HCT116 (cell line): ENCODE results near the gene PAN3. TPM values are rescaled to one million over a fixed set of nuclear protein-coding genes. Genes with fewer than 3 reads are reported as not detected.

Experiments used
- ATAC-seq: fragments of 200-7000 bp; cut with Tn5 transposase; 2 replicates; pipeline ENCODE4 v1.9.1; 2020; ENCODE audit warnings: mild to moderate bottlenecking, moderate library complexity
- BruUV-seq: library from RNA; stranded (reverse); fragments of 400-500 nt; replicated peaks from 2 replicates; lab custom pipeline; 2021; lab: Mats Ljungman, UMichigan
- CTCF ChIA-PET: fragments of 300-600 bp; sonication (Branson Sonifier 250); formaldehyde crosslinking; loops from one replicate; lab custom pipeline; 2021; ENCODE audit warnings: antibody characterized with exemption; lab: Charles Lee
- POLR2A ChIA-PET: fragments of 300-600, 350-600 bp; sonication (Branson Sonifier 250); formaldehyde crosslinking; loops from one replicate; lab custom pipeline; 2021; ENCODE audit warnings: antibody characterized with exemption; lab: Charles Lee
- RAD21 ChIA-PET, 2 experiments: fragments of 300-600 bp; sonication (Branson Sonifier 250); formaldehyde crosslinking; loops; one replicate each; lab custom pipeline; 2023; ENCODE audit warnings: low total read pairs in 2 of 2; ENCODE audit not compliant: uncharacterized antibody in 2 of 2, unreplicated experiment in 2 of 2, low non-redundant PET in 1 of 2; lab: Charles Lee
- DNase-seq: peaks from one replicate; pipeline ENCODE4 v3.0.0-alpha.2; 2010; ENCODE audit warnings: low read depth, low spot score
- H2AFZ ChIP-seq: fragments of 200-600 bp; shearing (Covaris generic), sonication (generic); 2 replicates; pipeline ENCODE4 v1.6.1; 2017; ENCODE audit warnings: low read depth, mixed run types, mixed read lengths, antibody characterized with exemption, low read length; ENCODE audit not compliant: poor library complexity, severe bottlenecking
- H3K27ac ChIP-seq: 2 replicates; pipeline ENCODE4 v1.5.1; 2012; ENCODE audit warnings: low read depth, low read length
- H3K27me3 ChIP-seq: fragments of 200-600 bp; sonication (generic); 2 replicates; pipeline ENCODE4 v1.6.1; 2016; ENCODE audit warnings: mixed run types, low read length, mixed read lengths; ENCODE audit not compliant: insufficient read depth
- H3K36me3 ChIP-seq, 2 experiments: fragments of 200-500 bp in 1 of 2; fragments of 200-600 bp in 1 of 2; sonication (Bioruptor generic) in 1 of 2; sonication (generic) in 1 of 2; 2 replicates each; pipeline versions ENCODE4 v1.5.1 to v1.6.1; 2014 to 2016; ENCODE audit warnings: low read length in 2 of 2, inconsistent platforms in 1 of 2, mixed read lengths in 1 of 2, mixed run types in 1 of 2; ENCODE audit not compliant: insufficient read depth in 2 of 2, control insufficient read depth in 1 of 2
- H3K4me1 ChIP-seq, 2 experiments: fragments of 200-600 bp in 1 of 2; sonication (generic) in 1 of 2; 2 replicates each; pipeline versions ENCODE4 v1.5.1 to v1.6.1; 2012 to 2017; ENCODE audit warnings: low read length in 2 of 2, inconsistent platforms in 1 of 2, mild to moderate bottlenecking in 1 of 2, mixed read lengths in 1 of 2, mixed run types in 1 of 2, moderate library complexity in 1 of 2; ENCODE audit not compliant: insufficient read depth in 2 of 2, control insufficient read depth in 1 of 2
- H3K4me2 ChIP-seq: fragments of 200-600 bp; sonication (generic); 2 replicates; pipeline ENCODE4 v1.6.1; 2017; ENCODE audit warnings: mixed run types, low read length, mixed read lengths
- H3K4me3 ChIP-seq, 2 experiments: fragments of 200-600 bp in 1 of 2; sonication (generic) in 1 of 2; replicated peaks in 1 of 2; 2 replicates each; pipeline ENCODE4 v1.5.1; 2011 to 2016; ENCODE audit warnings: low read length in 2 of 2, control low read depth in 1 of 2, low read depth in 1 of 2, mild to moderate bottlenecking in 1 of 2, mixed read lengths in 1 of 2, mixed run types in 1 of 2
- H3K79me2 ChIP-seq: fragments of 200-600 bp; sonication (generic); 2 replicates; pipeline ENCODE4 v1.6.1; 2017; ENCODE audit warnings: mild to moderate bottlenecking, mixed run types, low read length, moderate library complexity, mixed read lengths; ENCODE audit not compliant: insufficient read depth
- H3K9ac ChIP-seq: fragments of 200-600 bp; sonication (generic); 2 replicates; pipeline ENCODE4 v1.6.1; 2016; ENCODE audit warnings: low read length, mixed read lengths
- H3K9me2 ChIP-seq: fragments of 200-600 bp; sonication (generic), shearing (Covaris generic); 2 replicates; pipeline ENCODE4 v1.6.1; 2017; ENCODE audit warnings: mixed run types, mild to moderate bottlenecking, moderate library complexity; ENCODE audit not compliant: insufficient read depth
- H3K9me3 ChIP-seq, 2 experiments: fragments of 200-500 bp in 1 of 2; fragments of 200-600 bp in 1 of 2; sonication (Bioruptor generic) in 1 of 2; sonication (generic) in 1 of 2; 2 replicates each; pipeline ENCODE4 v1.6.1; 2014 to 2017; ENCODE audit warnings: low read length in 2 of 2, mixed read lengths in 2 of 2, inconsistent platforms in 1 of 2, low read depth in 1 of 2, mild to moderate bottlenecking in 1 of 2, mixed run types in 1 of 2, moderate library complexity in 1 of 2; ENCODE audit not compliant: control insufficient read depth in 1 of 2, insufficient read depth in 1 of 2
- H4K20me1 ChIP-seq: fragments of 200-600 bp; sonication (generic), shearing (Covaris generic); 2 replicates; pipeline ENCODE4 v1.6.1; 2017; ENCODE audit warnings: mixed run types, mild to moderate bottlenecking, moderate library complexity; ENCODE audit not compliant: insufficient read depth
- CBX3 ChIP-seq: IDR thresholded peaks from 2 replicates; pipeline ENCODE4 v1.6.1; 2012; ENCODE audit warnings: low read depth
- CEBPB ChIP-seq: IDR thresholded peaks from 2 replicates; pipeline ENCODE4 v1.6.1; 2012; ENCODE audit warnings: low read depth
- EGR1 ChIP-seq: IDR thresholded peaks from 2 replicates; pipeline ENCODE4 v1.6.1; 2012; ENCODE audit warnings: low read depth
- ELF1 ChIP-seq: IDR thresholded peaks from 2 replicates; pipeline ENCODE4 v1.6.1; 2012; ENCODE audit warnings: low read depth, borderline replicate concordance
- RAD21 ChIP-seq: IDR thresholded peaks from 2 replicates; pipeline ENCODE4 v1.6.1; 2012; ENCODE audit warnings: low read depth, mild to moderate bottlenecking
- SRF ChIP-seq: IDR thresholded peaks from 2 replicates; pipeline ENCODE4 v1.6.1; 2012; ENCODE audit warnings: low read depth
- TCF7L2 ChIP-seq: IDR thresholded peaks from 2 replicates; pipeline ENCODE4 v1.7.0; 2011; ENCODE audit warnings: borderline replicate concordance, inconsistent platforms; ENCODE audit not compliant: insufficient read depth, insufficient read length; ENCODE audit errors: extremely low read depth
- YY1 ChIP-seq: IDR thresholded peaks from 2 replicates; pipeline ENCODE4 v1.6.1; 2011; ENCODE audit warnings: low read length, low read depth, moderate library complexity, mild to moderate bottlenecking; ENCODE audit not compliant: insufficient replicate concordance; ENCODE audit errors: extremely low read depth
- ZFX ChIP-seq: fragments of 450-650 bp; IDR thresholded peaks from 2 replicates; pipeline ENCODE4 v1.6.1; 2017
- intact Hi-C: fragments of 100-400 bp; cut with micrococcal nuclease; formaldehyde crosslinking; loops from 2 replicates; pipeline ENCODE4 v1.10.0; 2022
- total RNA-seq: library from RNA; stranded (reverse); gene quantifications from one replicate; pipeline ENCODE4 v1.2.1, GENCODE V29; 2021; ENCODE audit not compliant: unreplicated experiment
- TF ChIP-seq, protein P1 (sequence below): IDR thresholded peaks from 2 replicates; pipeline ENCODE4 v1.6.1; 2012
- TF ChIP-seq, protein P2 (sequence below): IDR thresholded peaks from 2 replicates; pipeline ENCODE4 v1.6.1; 2012; ENCODE audit warnings: low read depth
- TF ChIP-seq, protein P3 (sequence below), 3 experiments: fragments of 200-600 bp in 1 of 3; sonication (generic) in 1 of 3; IDR thresholded peaks in 2 of 3; conservative IDR thresholded peaks in 1 of 3; 2 replicates each; pipeline ENCODE4 v1.5.1; 2012 to 2017; ENCODE audit warnings: low read depth in 2 of 3, low read length in 2 of 3, antibody characterized with exemption in 1 of 3, borderline replicate concordance in 1 of 3, control low read depth in 1 of 3, mild to moderate bottlenecking in 1 of 3, mixed read lengths in 1 of 3, mixed run types in 1 of 3, moderate library complexity in 1 of 3; ENCODE audit not compliant: insufficient read depth in 1 of 3

PAN3 gene
- total RNA-seq, 1 experiment from 2014 or later, result 30.1 TPM

DNA sequence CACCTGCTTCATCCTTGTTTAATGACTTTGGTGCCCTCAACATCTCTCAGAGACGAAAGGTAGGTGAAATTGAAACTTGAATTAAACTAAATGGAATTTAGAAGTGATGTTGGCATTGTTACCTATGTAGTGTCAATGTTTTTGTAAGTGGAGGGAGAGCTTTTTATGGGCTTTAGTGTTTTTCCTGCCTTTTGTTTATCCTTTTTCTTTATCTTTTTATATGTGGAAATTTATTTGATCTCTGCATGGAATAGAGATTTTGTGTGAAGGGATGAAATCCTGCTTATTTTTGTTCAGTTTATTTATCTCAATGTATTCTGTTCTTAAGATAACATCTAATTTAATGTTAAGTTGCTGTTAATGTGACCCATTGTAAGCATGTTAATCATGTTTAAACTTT is 39.5 kb downstream of the PAN3 start:
- Histone ChIP-seq H3K4me3 (no peak overlapping the region), H4K20me1 (no peaks in the 10 kb centered on the region), H3K27me3 (no peaks in the 10 kb centered on the region), H3K36me3 (peaks cover 0 to 2% of the 10 kb centered on the region in 2 experiments; a peak in 1 of 4 replicates), H3K9me3 (no peaks in the 10 kb centered on the region), H3K9ac (no peak overlapping the region), H3K4me1 (peaks cover 3 to 9% of the 10 kb centered on the region in 2 experiments; a peak in 2 of 4 replicates), H3K9me2 (no peaks in the 10 kb centered on the region), H3K79me2 (no peaks in the 10 kb centered on the region), H3K27ac (no peak overlapping the region), H3K4me2 (no peak overlapping the region), H2AFZ (no peak overlapping the region)
- intact Hi-C loops, result no loop called here
- POLR2A ChIA-PET, result no interaction called here
- no TSS peak for BruUV-seq
- RAD21 ChIA-PET, result no interaction called here
- CTCF ChIA-PET, result no interaction called here
- TF ChIP-seq RAD21 (no peak), TCF7L2 (no peak)
- DNase-seq (no peak), ATAC-seq (no peak)

DNA sequence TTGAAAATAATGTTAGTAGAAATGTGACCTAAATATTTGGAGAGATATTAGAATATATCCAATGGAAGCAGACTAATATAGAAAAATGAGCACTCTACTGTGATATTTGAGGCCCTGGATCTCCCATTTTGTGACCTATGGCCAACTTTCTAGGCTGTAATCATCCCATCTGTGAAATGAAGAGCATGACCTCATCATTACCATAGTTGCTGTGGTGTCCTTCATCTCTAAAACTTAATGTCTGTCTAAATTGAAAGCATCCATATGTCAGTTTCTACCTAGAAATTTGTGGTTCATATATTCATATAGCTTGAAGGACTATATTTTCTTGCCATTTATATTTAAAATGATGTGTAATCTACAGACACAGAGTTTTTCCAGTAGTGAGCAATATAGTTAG is 41.6 kb downstream of the PAN3 start:
- Histone ChIP-seq H4K20me1 (0 out of 2 replicates have a peak, but pooled peaks cover 1% of the 10 kb centered on the region), H3K9ac (no peak overlapping the region), H3K4me2 (no peak overlapping the region), H3K9me3 (no peaks in the 10 kb centered on the region), H3K36me3 (peaks cover 0 to 2% of the 10 kb centered on the region in 2 experiments; a peak in 1 of 4 replicates), H3K79me2 (peaks cover 11% of the 10 kb centered on the region; the same call in 1 of the 2 replicates), H3K27ac (no peak overlapping the region), H3K4me3 (no peak overlapping the region), H2AFZ (no peak overlapping the region), H3K9me2 (no peaks in the 10 kb centered on the region), H3K27me3 (no peaks in the 10 kb centered on the region), H3K4me1 (peaks cover 0 to 3% of the 10 kb centered on the region in 2 experiments; a peak in 1 of 4 replicates)
- intact Hi-C loops, result no loop called here
- no peak for ATAC-seq
- ChIA-PET RAD21 (no interaction called here), POLR2A (no interaction called here), CTCF (no interaction called here)
- no TSS peak for BruUV-seq
- no peak for DNase-seq
- TF ChIP-seq EGR1, result no peak
- TF ChIP-seq, protein P1, sequence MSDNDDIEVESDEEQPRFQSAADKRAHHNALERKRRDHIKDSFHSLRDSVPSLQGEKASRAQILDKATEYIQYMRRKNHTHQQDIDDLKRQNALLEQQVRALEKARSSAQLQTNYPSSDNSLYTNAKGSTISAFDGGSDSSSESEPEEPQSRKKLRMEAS, result no peak
- no peak for TF ChIP-seq RAD21
- TF ChIP-seq ZFX, result no peak
- no peak for TF ChIP-seq CBX3
- no peak for TF ChIP-seq CEBPB
- TF ChIP-seq ELF1, result no peak
- no peak for TF ChIP-seq YY1
- TF ChIP-seq, protein P2, sequence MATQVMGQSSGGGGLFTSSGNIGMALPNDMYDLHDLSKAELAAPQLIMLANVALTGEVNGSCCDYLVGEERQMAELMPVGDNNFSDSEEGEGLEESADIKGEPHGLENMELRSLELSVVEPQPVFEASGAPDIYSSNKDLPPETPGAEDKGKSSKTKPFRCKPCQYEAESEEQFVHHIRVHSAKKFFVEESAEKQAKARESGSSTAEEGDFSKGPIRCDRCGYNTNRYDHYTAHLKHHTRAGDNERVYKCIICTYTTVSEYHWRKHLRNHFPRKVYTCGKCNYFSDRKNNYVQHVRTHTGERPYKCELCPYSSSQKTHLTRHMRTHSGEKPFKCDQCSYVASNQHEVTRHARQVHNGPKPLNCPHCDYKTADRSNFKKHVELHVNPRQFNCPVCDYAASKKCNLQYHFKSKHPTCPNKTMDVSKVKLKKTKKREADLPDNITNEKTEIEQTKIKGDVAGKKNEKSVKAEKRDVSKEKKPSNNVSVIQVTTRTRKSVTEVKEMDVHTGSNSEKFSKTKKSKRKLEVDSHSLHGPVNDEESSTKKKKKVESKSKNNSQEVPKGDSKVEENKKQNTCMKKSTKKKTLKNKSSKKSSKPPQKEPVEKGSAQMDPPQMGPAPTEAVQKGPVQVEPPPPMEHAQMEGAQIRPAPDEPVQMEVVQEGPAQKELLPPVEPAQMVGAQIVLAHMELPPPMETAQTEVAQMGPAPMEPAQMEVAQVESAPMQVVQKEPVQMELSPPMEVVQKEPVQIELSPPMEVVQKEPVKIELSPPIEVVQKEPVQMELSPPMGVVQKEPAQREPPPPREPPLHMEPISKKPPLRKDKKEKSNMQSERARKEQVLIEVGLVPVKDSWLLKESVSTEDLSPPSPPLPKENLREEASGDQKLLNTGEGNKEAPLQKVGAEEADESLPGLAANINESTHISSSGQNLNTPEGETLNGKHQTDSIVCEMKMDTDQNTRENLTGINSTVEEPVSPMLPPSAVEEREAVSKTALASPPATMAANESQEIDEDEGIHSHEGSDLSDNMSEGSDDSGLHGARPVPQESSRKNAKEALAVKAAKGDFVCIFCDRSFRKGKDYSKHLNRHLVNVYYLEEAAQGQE, result no peak
- TF ChIP-seq SRF, result no peak
- TF ChIP-seq, protein P3, sequence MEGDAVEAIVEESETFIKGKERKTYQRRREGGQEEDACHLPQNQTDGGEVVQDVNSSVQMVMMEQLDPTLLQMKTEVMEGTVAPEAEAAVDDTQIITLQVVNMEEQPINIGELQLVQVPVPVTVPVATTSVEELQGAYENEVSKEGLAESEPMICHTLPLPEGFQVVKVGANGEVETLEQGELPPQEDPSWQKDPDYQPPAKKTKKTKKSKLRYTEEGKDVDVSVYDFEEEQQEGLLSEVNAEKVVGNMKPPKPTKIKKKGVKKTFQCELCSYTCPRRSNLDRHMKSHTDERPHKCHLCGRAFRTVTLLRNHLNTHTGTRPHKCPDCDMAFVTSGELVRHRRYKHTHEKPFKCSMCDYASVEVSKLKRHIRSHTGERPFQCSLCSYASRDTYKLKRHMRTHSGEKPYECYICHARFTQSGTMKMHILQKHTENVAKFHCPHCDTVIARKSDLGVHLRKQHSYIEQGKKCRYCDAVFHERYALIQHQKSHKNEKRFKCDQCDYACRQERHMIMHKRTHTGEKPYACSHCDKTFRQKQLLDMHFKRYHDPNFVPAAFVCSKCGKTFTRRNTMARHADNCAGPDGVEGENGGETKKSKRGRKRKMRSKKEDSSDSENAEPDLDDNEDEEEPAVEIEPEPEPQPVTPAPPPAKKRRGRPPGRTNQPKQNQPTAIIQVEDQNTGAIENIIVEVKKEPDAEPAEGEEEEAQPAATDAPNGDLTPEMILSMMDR (IDR thresholded peaks at IDR 0.05 in 2 of 3, conservative IDR thresholded peaks at IDR 0.05 in 1 of 3; ENCODE audit: borderline replicate concordance in 1 of 3, insufficient read depth in 1 of 3, low read depth in 2 of 3, low read length in 2 of 3), result no peak
